GM18870 (cell line): Measurements from ENCODE around the gene MFGE8.
"Not testable (repeated sequence)": the region's sequence is repeated elsewhere in the genome, so short reads cannot be mapped to it uniquely, and the experiment has no call there.

Source experiments
- ATAC-seq: cut with Tn5 transposase; IDR thresholded peaks from one replicate; pipeline ENCODE4 v1.9.1; 2021; ENCODE audit warnings: moderate library complexity; ENCODE audit not compliant: unreplicated experiment

MFGE8 gene, protein sequence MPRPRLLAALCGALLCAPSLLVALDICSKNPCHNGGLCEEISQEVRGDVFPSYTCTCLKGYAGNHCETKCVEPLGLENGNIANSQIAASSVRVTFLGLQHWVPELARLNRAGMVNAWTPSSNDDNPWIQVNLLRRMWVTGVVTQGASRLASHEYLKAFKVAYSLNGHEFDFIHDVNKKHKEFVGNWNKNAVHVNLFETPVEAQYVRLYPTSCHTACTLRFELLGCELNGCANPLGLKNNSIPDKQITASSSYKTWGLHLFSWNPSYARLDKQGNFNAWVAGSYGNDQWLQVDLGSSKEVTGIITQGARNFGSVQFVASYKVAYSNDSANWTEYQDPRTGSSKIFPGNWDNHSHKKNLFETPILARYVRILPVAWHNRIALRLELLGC

DNA sequence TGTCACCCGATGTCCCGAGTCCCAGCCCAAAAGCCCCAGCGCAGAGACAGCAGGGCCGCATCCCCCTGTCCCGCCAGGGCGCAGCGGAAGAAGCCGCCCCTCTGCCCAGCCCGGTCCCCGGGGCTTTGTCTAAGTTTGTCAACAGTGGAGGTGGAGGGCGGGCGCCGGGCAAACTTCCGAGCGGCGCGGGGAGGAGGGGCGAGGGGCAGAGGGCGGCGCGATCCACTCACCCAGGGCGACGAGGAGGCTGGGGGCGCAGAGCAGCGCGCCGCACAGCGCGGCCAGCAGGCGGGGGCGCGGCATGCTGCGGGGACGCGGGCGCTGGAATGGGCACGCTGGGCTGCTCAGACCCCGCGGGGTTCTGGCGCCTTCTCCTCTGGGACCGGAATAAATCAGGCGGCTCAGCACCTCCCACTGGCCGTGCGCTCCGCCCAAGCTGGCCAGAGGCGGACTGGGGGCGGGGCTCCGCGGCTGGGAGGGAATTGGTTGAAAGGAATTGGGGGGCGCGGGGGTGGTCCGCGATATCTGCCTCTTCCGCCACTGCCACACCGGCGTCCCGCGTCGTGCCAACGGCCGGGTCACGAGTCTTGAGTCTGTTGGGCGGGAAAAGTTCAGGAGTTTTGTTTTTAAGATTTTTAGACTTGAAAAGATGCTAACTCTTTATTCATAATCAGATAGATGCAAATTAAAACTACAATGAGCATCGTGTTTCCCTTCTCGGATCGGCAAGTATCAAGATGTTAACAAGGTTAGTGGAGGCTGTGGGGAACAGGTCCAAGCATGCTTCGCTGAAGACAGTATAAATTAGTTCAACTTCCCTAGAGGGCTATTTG, at the start of gene MFGE8:
TSS of gene MFGE8 (minus strand) at position 363 of the 833 bp plus-strand sequence. CDS start at position 303, 60 bp downstream.
- ATAC-seq = peak; percentile 54

DNA sequence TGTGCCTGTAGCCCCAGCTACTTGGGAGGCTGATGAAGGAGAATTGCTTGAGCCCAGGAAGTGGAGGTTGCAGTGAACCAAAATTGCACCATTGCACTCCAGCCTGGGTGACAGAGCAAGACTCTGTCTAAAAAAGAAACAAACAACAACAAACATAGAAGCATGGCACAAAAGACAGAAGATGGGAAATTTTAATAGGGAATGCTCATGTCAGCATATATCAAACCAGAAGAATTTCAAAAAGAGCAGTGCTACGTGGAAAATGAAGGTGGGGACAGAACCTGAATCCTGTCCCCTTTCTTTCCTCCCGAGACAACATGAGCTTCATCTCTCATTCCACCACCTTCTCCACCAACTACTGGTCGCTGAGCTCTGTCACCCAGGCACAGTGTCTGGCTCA, 46.3 kb upstream of the MFGE8 start:
- ATAC-seq = no peak

- no peak for ATAC-seq
Measured at GRCh38 chr15:88956906-88957305, 43.7 kb upstream of the MFGE8 start.

- no peak for ATAC-seq
Measured at GRCh38 chr15:88956263-88956662, 43.1 kb upstream of the MFGE8 start.

GRCh38 chr15:88954431-88955277, 41.5 kb upstream of the MFGE8 start:
- ATAC-seq = no peak

DNA sequence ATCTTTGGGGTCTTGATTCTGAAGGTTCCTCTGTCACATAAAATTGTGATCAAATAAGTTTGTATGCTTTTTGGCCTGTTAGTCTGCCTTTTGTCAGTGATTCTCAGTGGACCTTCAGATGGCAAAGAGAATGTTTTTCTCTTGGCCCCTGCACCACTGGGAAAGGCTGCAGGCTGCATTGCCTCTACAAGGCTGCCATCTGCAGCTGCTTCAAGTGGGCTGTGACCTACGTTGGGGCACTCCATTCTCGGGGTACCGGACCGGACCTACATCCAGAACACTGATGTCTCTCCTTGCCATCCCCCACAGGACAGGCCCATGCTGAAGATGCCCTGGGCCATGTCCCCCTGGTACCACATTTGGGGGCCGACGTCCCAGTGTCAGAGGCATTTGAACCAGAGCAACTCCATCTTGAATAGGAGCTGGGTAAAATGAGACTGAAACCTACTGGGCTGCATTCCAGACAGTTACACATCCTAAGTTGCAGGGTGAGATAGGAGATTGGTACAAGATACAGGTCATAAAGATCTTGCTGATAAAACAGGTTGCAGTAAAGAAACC, 37.5 kb upstream of the MFGE8 start:
- ATAC-seq = no peak

- ATAC-seq = no peak
Measured at GRCh38 chr15:88949734-88950400, 36.7 kb upstream of the MFGE8 start.

- no peak for ATAC-seq
Measured at GRCh38 chr15:88940110-88940675, 27.0 kb upstream of the MFGE8 start.

GRCh38 chr15:88939486-88939806, 26.3 kb upstream of the MFGE8 start:
- no peak for ATAC-seq

- no peak for ATAC-seq
Measured at GRCh38 chr15:88938802-88939485, 25.8 kb upstream of the MFGE8 start.

- ATAC-seq = not testable (repeated sequence)
Measured at GRCh38 chr15:88934449-88934848, 21.3 kb upstream of the MFGE8 start.

DNA sequence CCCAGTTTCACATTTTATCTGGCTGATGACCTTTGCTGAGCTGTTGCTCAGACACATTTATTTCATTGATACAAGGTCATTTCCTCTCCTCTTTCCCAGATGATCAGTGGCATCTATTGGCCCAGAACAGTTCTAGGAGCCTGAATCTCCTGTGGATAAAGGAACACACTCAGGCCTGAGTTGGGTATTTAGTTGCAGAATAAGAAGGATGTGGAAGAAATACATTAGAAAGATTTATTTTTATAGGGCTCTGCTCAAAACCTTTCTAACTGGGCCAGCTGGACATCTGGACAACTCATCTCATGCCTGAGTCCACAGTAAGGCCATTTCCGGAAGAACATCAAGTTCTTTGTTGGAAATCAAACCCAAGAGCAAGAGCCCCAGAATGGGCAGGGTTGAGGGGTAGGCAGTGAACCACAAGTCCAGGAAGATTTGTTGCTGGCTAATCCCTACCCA, 19.7 kb upstream of the MFGE8 start:
- ATAC-seq = no peak

- no peak for ATAC-seq
Measured at GRCh38 chr15:88932271-88932874, 19.2 kb upstream of the MFGE8 start.

- no peak for ATAC-seq
Measured at GRCh38 chr15:88930579-88930978, 17.4 kb upstream of the MFGE8 start.

DNA sequence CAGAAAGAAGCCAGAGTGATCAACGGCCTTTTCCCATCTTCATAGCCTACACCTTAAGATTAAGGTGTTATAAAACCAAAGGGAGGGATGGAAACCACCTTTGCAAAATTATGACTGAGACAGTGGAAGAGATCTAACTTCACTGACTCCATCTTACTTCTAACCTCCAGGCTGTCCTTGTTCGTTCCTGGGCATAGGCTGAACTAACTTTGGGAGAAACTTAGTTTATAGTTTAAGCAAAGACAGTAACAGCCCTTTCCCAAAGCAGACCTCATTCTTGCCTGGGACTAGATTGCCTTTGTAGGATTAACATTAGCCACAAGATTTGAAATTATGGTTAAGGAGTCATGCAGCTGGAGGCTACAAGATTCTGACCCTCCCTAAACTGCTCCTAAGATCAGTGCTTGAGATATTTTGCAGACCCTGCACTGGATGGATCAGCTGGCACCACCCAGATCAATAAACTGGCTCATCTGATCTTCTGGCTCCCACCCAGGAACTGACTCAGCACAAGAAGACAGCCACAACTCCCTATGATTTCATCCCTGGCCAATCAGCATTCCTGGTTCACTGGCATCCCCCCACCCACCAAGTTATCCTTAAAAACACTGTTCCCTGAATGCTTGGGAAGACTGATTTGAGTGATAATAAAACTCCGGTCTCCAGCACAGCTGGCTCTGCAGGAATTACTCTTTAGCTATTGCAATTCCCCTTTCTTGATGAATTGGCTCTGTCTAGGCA, 16.3 kb upstream of the MFGE8 start:
- ATAC-seq = not testable (repeated sequence)

DNA sequence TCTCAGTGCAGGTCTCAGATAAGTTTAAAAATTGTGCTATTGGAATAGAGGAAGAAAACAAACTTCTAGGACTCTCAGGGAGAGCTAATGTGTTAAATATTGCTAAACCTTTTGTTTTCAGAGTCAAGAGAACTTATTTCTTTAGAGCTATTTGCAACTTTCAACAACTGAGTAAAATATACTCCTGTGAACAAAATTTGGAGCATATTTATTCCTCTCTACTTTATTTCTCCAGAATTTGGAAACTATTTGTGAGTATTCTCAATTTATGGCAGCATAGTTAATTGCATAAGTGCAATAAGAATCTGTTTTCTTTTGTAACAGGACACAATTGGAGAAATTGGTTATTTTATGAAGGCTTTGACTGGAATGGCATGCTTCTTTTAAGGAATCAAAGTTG, 15.0 kb upstream of the MFGE8 start:
- not testable (repeated sequence) for ATAC-seq

DNA sequence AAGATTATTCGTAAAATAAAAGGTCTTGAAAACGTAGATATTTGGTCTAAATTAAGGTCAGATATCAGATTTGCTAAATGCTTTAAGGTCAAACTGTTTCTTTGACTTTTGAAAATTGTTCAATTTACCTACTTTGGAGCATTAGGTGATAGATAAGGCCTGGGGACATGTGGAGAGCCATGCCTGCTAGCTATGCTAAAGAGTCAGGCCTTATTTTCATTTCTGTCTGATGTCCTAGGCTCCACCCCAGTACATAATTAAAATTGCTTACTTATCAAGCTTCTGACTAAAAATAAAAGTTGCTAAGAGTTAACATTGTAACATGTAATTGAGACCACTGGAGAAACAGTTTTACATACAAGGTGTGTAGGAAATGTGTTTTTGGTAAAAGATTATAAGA, 12.5 kb upstream of the MFGE8 start:
- not testable (repeated sequence) for ATAC-seq

- peak; percentile 93 for ATAC-seq
Measured at GRCh38 chr15:88920892-88921435, 7.8 kb upstream of the MFGE8 start.
